Left lung (tissue), 10 donors: Measurements from ENCODE around the gene CSTF2. TPM values are rescaled to one million over a fixed set of nuclear protein-coding genes. Genes with fewer than 3 reads are reported as not detected.

Source experiments
- ATAC-seq: fragments of 200-7000 bp; cut with Tn5 transposase; one replicate; pipeline ENCODE4 v1.9.1; 2020; ENCODE audit warnings: moderate library complexity
- DNase-seq, 4 donors: peaks; one replicate each; pipeline ENCODE4 v3.0.0-alpha.2; 2013 to 2020
- H3K27ac ChIP-seq, 2 donors: fragments of 200-600 bp; sonication (generic) in 1 of 2; one replicate each; pipeline versions ENCODE4 v1.5.0 to v1.8.0; 2020 to 2021
- H3K27me3 ChIP-seq, 2 donors: fragments of 200-600 bp; sonication (generic) in 1 of 2; one replicate each; pipeline versions ENCODE4 v1.5.0 to v1.8.0; 2020 to 2021
- H3K36me3 ChIP-seq, 2 donors: fragments of 200-600 bp; sonication (generic) in 1 of 2; one replicate each; pipeline versions ENCODE4 v1.5.0 to v1.8.0; 2020 to 2021
- H3K4me1 ChIP-seq, 2 donors: fragments of 200-600 bp; one replicate each; pipeline ENCODE4 v1.8.0; 2021
- H3K4me3 ChIP-seq, 2 donors: fragments of 200-600 bp; sonication (generic) in 1 of 2; one replicate each; pipeline versions ENCODE4 v1.5.0 to v1.8.0; 2020 to 2021; ENCODE audit warnings: mild to moderate bottlenecking in 1 of 2
- H3K9me3 ChIP-seq, 2 donors: fragments of 200-600 bp; sonication (generic) in 1 of 2; one replicate each; pipeline versions ENCODE4 v1.5.0 to v1.8.0; 2020 to 2021
- intact Hi-C, 2 donors: fragments of 100-400 bp; cut with DNase I; formaldehyde crosslinking; loops; one replicate each; pipeline versions ENCODE4 v1.11.2 to v1.14.2; 2022
- polyA plus RNA-seq, 6 donors: library from polyadenylated mRNA; unstranded; fragments of 120-200 nt; gene quantifications; one replicate each; pipeline ENCODE4 v1.2.1, GENCODE V29; 2013; ENCODE audit not compliant: insufficient read length in 6 of 6
- total RNA-seq, 2 donors: library from RNA; stranded (reverse); fragmentation: NEBNext Ultra II Directional; extraction: Animal tissue kit (Norgen Biotek cat#: 25700); gene quantifications; one replicate each; pipeline ENCODE4 v1.2.1, GENCODE V29; 2021
- TF ChIP-seq, protein P1 (sequence below), 2 donors: fragments of 200-600 bp; sonication (generic) in 1 of 2; IDR thresholded peaks; one replicate each; pipeline versions ENCODE4 v1.5.0 to v1.8.0; 2021; ENCODE audit warnings: antibody characterized with exemption in 2 of 2
- donor health status: DM: no; HTN: yes; CAD: no.
- donor health status: DM: no; HTN: no; CAD: no.

CSTF2 gene
- total and polyA plus RNA-seq, 8 donors = 17.2 to 22.9 (median 21.7) TPM

DNA sequence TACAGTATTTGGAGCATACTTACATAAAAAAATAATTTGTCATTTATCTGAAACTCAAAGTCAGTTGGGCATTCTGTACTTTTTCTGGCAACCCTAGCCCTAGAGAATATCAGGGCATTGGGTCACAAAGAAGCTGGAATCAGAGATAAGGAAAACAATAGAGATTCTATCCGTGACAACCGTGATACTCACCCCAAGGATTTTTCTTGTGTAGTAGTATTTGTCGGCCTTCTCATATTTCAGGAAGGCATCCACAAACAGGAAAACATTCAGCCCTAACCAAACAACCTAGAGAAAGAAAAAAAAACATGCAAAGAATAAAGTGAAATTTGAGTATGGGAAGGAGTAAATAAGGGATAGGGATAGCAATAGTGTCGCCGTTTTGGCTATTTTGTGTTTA is 50.3 kb downstream of the CSTF2 start:
- H3K4me1 ChIP-seq = no peaks in the 10 kb centered on the region
- H3K36me3 ChIP-seq = no peaks in the 10 kb centered on the region
- H3K4me3 ChIP-seq = no peak overlapping the region
- DNase-seq = no peak
- no peaks in the 10 kb centered on the region for H3K9me3 ChIP-seq
- TF ChIP-seq, protein P1, sequence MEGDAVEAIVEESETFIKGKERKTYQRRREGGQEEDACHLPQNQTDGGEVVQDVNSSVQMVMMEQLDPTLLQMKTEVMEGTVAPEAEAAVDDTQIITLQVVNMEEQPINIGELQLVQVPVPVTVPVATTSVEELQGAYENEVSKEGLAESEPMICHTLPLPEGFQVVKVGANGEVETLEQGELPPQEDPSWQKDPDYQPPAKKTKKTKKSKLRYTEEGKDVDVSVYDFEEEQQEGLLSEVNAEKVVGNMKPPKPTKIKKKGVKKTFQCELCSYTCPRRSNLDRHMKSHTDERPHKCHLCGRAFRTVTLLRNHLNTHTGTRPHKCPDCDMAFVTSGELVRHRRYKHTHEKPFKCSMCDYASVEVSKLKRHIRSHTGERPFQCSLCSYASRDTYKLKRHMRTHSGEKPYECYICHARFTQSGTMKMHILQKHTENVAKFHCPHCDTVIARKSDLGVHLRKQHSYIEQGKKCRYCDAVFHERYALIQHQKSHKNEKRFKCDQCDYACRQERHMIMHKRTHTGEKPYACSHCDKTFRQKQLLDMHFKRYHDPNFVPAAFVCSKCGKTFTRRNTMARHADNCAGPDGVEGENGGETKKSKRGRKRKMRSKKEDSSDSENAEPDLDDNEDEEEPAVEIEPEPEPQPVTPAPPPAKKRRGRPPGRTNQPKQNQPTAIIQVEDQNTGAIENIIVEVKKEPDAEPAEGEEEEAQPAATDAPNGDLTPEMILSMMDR (IDR thresholded peaks at IDR 0.05) = no peak
- H3K27me3 ChIP-seq = no peaks in the 10 kb centered on the region
- H3K27ac ChIP-seq = no peak overlapping the region
- no peak for ATAC-seq
- intact Hi-C loops = no loop called here

DNA sequence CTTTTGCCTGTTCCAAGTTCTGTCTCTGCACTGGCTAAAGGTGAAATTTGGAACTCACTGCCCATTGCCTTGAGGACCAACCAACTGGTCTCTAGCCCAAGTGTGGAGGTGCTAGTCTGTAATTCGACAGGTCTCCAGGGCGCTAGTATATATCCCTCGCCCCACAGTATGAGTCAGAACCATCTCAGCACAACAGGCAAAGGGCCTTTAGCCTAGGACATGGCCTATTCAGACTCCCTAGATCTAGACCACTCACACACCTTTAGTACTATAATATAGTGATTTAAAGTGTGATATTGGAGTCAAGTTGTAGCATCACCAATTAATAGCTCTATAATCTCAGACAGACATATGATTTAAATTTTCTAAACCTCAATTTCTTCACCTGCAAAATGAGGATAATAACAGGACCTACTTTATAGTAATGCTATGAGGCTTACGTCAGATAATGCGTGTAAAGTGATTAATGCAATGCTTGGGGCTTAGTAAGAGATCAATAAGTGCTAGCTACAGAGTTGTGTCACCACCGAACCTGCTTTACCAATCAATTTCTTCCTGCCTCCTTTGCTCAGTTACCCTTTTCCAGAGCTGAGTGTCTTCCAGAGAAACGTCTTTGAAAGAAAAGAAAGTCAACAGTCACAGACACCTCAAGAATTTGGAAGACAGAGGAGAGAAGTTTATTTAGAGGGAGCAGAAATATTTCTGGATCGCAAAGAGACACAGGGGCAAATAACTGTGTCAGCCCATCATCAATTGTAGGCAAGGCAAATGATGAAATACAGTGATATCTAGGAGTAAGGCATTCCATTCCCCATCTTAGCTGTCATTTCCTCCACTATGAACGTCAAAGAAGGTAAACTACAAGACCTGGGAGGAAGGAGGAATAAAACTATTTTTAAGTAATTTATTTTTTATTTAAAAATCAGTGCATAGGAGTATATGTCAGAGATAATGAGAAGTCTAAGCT is 51.7 kb downstream of the CSTF2 start:
- TF ChIP-seq, protein P1 (IDR thresholded peaks at IDR 0.05) = no peak
- intact Hi-C loops = no loop called here
- H3K9me3 ChIP-seq = no peaks in the 10 kb centered on the region
- no peak overlapping the region for H3K27ac ChIP-seq
- ATAC-seq = no peak
- no peak for DNase-seq
- no peaks in the 10 kb centered on the region for H3K27me3 ChIP-seq
- no peaks in the 10 kb centered on the region for H3K4me1 ChIP-seq
- H3K36me3 ChIP-seq = no peaks in the 10 kb centered on the region
- H3K4me3 ChIP-seq = no peak overlapping the region

DNA sequence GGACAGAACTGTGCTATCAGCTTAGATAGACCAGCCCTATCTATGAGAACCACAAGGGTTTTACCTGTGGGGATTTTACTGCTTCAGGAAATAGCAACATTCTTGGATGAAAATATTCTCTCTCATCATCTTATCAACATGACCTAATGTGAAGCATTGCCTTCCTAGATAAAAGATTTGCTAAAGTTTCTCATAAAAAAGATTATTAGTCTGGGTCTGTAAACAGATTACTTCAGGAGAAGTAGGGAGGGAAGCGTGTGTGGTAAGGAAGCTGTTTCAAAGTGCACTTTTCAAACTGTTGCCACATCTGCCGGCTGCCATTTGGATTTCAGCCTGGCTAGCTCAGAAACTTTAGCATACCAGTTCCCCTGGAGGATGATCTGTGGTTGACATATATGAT is 54.1 kb downstream of the CSTF2 start, which contains the start of gene NOX1:
TSS of gene NOX1 (minus strand) at position 35 of the 400 bp plus-strand sequence. CDS start 220 bp downstream, outside the sequence.
- no peaks in the 10 kb centered on the region for H3K4me1 ChIP-seq
- no peak for ATAC-seq
- no peaks in the 10 kb centered on the region for H3K9me3 ChIP-seq
- intact Hi-C loops = no loop called here
- TF ChIP-seq, protein P1 (IDR thresholded peaks at IDR 0.05) = no peak
- H3K27ac ChIP-seq = no peak within 1 kb of the TSS
- no peak within 1 kb of the TSS for H3K4me3 ChIP-seq
- no peaks in the 10 kb centered on the region for H3K27me3 ChIP-seq
- H3K36me3 ChIP-seq = no peaks in the 10 kb centered on the region
- no peak for DNase-seq

DNA sequence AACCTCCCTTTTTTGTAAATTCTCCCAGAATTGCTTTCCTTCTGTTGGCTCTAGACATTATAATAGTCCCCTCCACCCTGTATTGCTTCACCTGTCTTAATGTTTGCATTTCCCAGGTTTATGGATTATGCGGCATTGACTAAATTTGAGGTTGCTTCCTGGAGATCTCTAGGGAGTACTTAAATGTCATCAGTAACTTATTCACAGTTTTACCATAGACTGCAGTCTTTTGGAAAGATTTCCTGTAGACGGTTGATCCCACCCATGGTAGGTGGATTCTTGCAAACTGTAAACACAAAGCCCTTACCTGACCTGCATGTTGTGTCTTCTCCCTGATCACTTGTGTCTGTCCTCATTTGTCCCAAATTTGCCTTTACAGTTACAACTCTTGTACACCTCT is 60.2 kb downstream of the CSTF2 start:
- no peak overlapping the region for H3K27ac ChIP-seq
- H3K27me3 ChIP-seq = no peaks in the 10 kb centered on the region
- intact Hi-C loops = no loop called here
- H3K36me3 ChIP-seq = no peaks in the 10 kb centered on the region
- TF ChIP-seq, protein P1 (IDR thresholded peaks at IDR 0.05) = no peak
- no peaks in the 10 kb centered on the region for H3K9me3 ChIP-seq
- no peak for DNase-seq
- no peak overlapping the region for H3K4me3 ChIP-seq
- no peak for ATAC-seq
- no peaks in the 10 kb centered on the region for H3K4me1 ChIP-seq

DNA sequence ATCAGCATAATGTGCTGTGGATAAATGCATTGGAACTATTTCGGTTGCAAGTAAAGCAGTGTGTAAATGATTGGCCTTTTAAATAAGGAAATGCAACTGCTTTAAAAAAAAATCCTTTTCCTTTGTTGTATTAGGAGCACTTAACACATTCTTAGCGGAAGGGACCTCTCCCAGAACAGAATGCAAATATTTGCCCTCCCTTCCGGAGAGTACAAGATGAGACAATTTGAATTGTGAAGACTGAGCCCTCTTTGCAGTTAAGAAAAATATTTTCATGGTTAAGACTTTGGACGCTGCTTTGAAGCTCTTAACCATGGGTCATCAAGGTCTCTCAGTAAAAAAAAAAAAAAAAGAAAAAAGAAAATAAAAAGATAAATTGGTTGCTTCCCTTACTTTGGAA is 63.5 kb downstream of the CSTF2 start:
- peak; percentile 74 for ATAC-seq
- Histone ChIP-seq H3K27me3 (no peaks in the 10 kb centered on the region), H3K4me3 (no peak overlapping the region), H3K9me3 (no peaks in the 10 kb centered on the region), H3K36me3 (no peaks in the 10 kb centered on the region), H3K27ac (no peak overlapping the region), H3K4me1 (no peaks in the 10 kb centered on the region)
- DNase-seq = no peak
- TF ChIP-seq, protein P1 (IDR thresholded peaks at IDR 0.05) = no peak
- intact Hi-C loops = no loop called here
